Skeletal muscle cell (primary cell): ENCODE measurements around the gene ALAS1.
"Not testable (repeated sequence)": the region's sequence is repeated elsewhere in the genome, so short reads cannot be mapped to it uniquely, and the experiment has no call there.

Experiments used
- DNase-seq: peaks from one replicate; pipeline ENCODE4 v3.0.0-alpha.2; 2010; ENCODE audit warnings: low read depth
- H3K4me3 ChIP-seq: 2 replicates; pipeline ENCODE4 v1.5.1; 2011; ENCODE audit warnings: low read depth, mild to moderate bottlenecking, control low read depth, low read length, moderate library complexity

ALAS1 gene

DNA sequence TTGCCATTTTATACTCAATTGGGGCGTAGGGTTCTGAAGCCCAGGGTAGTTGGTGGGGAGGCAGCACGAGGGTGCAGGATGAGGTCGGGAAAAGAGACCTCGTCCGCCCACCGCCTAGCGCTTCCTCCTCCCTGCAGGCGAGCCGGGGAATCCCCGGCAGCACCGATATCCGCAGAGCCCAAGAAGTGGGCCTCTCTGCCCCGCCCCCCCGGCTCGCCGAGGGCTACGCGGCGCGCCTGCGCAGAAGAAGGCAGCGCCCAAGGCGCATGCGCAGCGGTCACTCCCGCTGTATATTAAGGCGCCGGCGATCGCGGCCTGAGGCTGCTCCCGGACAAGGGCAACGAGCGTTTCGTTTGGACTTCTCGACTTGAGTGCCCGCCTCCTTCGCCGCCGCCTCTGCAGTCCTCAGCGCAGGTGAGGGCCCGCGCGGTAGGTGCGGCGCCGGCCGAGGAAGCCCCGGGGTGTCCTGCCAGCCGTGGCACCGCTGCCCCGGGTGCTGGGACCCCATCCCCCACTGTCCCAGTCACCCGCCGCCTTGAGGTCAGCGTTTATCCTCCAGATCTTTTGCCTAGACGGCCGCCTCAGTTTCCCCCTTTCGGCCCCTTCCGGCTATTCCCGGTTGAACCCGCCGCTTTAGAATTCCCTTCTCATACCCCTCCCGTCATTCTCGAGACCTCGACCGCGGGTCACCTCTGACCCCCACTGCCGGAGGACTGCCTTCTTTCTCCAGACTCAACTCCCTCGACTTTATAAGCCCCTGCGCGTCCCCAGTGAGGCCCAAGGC is at the start of gene ALAS1:
Gene ALAS1 (plus strand): TSS at position 319 of the 784 bp plus-strand sequence. CDS start 1,082 bp downstream, outside the sequence.
- peak within 1 kb of the TSS; percentile 86 for H3K4me3 ChIP-seq
- DNase-seq: peak; percentile 46

DNA sequence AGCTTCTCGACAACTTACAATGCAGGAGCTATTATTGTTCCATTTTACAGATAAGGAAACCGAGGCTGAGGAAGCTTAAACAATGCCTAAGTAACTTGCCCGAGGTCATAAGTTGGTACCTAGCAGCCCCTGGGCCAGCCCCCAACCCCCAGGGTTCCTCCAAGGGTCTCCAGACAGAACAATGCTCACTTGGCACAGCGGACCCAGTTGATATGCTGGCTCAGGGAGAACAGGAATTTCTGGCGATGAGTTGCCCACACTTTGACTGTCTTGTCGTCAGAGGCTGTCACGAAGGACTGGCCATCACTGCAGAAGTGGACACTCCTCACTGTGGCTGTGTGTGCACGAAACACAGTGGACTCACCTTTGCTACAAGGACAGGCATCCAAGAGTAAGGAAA is 48.9 kb upstream of the ALAS1 start:
- H3K4me3 ChIP-seq: no peak overlapping the region
- DNase-seq: no peak

DNA sequence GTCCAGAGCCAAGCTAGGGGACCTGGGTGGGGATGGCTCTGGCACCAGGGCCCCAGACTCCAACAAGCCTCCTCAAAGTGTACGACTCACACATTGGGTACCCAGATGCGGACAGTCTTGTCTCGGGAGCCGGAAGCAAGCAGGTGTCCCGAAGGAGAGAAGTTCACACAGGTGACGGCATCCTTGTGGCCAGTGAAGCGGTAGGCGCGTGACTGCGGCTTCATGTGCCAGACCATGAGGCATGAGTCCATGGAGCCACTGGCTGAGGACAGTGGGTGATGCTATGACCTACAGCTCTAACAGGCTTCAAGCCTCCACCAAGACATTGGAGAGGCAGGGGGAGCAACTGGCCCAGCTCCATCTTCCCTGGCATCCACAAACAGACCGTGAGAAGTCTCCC is 48.2 kb upstream of the ALAS1 start:
- DNase-seq: no peak
- H3K4me3 ChIP-seq: no peak overlapping the region

DNA sequence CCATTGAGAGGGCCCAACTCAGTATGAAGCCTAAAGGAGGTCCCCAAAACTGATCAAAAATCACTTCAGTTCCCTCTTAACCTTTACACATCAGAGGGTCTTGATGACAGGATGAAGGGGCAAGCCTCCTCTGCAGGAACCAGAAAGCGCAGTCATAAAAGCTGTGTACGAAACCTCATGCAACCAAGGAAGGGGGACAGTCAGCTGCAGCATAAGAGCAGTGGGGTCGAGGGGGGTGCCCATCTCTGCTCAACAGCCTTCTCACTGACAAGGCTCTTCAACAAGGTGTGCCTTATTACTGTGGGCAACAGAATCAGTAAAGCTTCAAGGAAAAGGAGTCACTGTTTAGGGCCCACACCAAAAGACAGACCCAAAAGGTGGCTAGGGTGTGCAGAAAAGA is 47.6 kb upstream of the ALAS1 start:
- DNase-seq: no peak
- H3K4me3 ChIP-seq: no peak overlapping the region

DNA sequence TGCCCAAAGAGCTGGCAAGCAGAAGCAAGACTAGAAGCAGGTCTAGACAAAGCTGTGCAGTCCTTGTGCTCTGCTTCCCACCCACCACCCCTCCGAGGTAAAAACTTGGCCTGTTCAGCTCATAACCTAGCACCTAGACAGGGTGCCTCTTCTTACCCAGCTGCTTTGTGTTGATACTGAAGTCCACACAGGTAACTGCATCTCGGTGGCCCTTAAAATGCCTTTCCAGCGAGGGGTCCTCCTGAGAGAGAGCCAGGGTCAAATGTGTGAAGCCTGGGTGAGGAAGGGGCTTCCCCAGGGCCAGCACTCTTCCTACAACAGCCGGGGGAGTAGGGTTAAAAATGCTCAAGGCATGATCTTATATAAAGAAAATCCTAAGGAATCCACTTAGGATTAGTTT is 47.1 kb upstream of the ALAS1 start:
- no peak overlapping the region for H3K4me3 ChIP-seq
- no peak for DNase-seq

DNA sequence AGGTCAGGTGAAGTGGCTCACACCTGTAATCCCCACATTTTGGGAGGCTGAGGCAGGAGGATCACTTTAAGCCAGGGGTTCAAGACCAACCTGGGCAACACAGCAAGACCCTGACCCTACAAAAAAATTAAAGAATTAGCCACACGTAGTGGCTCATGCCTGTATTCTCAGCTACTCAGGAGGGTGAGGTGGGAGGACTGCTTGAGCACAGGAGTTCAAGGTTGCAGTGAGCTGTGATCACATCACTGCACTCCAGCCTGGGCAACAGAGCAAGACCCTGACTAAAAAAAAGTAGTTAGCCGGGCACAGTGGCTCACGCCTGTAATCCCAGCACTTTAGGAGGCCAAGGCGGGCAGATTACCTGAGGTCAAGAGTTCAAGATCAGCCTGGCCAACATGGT is 46.0 kb upstream of the ALAS1 start:
- not testable (repeated sequence) for H3K4me3 ChIP-seq, DNase-seq

DNA sequence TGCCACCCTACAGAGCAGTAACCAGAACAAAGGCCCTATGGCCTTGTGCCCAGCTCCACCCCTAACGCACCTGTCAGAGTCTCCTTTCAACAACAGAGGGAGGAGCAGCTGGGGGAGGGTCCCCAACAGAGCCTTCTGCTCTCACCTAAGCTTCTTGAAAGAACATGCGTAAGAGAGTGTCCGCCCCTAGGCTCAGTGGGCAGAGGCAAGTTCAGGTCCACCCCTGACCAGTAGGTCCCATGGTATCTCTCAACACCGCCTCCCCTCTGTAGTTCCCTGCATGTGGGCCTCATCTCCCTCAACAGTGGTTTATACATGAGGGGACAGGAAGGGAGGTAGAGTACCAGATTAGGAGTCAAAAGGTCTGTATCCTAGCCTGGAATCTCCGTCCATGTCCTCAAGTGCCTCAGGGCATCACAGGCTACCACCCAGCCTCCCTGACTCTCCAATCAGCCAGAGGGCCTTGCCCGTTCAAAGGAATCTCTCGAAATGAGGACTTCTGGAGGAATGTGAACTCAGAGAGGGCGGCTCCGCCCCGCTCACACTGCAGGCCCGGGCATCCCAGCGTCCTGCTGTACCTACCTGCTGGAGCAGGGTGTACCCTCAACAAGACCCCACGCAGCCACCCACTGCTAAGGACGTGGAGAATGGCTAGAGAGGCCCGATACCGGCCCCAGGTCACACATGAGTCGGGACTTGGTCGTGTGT is 44.4 kb upstream of the ALAS1 start:
- peak overlapping the region; percentile 86 for H3K4me3 ChIP-seq
- no peak for DNase-seq

DNA sequence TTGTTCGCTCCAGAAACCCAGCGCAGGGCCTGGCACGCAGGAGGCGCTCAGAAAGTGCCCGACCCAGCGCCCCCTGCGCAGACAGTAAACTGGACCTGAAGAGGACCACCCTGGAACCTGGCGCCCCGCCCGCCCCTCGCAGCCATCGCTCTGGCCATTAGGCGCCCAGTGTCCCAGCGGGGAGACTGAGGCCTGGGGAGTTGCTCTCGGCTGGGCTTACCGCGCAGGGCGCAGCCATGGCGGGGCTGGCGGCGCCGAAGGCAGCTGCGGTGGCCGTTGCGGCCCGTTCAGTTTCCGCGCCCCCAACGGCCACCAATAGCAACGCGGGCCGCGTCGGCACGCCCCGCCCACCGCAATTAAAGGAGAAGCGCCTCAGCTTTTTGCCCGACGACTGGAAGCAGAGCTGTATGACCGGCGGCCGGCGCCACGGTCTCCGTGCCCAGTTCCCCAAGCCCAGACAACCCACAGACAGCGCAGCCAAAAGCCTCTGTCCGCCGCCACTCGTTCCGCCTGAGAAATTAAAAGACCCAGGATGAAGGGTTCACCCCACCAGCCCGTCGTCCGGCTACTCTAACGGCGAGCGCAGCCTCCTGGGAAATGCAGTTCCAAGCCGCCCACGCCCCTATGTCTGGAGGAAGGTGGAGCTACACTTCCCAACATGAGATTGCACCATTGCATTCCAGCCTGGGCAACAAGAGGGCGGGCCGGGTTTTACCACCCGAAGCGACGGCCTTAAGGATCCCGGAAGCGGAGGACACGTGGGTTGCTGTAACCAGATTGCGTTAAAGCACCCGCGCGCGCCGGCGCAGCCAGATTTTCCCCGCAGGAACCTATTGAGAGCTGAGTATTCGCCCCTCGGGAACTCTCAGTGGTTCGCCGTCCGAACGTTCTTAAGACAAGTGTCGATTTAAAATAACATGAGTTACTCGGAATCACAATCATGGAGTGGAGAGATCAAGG is 43.5 kb upstream of the ALAS1 start, which contains the start of gene POC1A:
Gene POC1A (minus strand): TSS at position 289 of the 960 bp plus-strand sequence. CDS start 51 bp downstream, at position 238.
- DNase-seq: peak; percentile 92
- peak within 1 kb of the TSS; percentile 86 for H3K4me3 ChIP-seq

DNA sequence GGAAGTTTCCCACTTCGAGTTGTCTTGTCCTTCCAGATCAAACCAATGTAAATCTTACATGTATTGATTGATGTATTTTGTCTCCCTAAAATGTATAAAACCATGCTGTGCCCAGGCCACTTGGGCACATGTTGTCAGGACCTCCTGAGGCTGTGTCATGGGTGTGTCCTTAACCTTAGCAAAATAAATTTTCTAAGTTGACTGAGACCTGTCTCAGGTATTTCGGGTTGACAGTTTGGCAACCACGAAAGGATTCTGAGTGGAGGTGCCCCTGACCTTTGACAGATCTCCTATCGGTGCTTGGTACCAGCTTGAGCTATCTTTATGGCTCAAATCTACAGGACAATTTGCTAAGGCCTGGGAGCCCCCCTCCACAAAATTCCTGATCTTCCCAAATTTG is 42.0 kb upstream of the ALAS1 start:
- no peak overlapping the region for H3K4me3 ChIP-seq
- DNase-seq: no peak

DNA sequence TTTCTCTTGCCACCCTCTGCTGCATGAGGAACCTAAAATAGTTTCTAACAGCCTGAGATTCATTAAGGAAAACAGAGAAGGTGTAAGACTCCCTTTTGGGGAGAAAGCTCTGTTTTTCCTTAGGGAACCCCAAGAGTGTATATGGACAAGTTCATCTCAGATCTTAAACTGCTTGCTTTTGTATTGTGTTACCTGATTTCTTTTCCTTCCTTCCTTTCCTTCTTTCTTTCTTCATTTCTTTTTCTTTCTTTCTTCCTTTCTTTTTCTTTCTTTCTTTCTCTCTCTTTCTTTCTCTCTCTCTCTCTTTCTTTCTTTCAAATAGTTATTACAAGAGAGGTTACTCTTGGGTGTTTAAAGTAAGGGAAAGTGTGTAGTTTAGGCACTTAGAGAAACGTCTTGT is 38.5 kb upstream of the ALAS1 start:
- DNase-seq: no peak
- no peak overlapping the region for H3K4me3 ChIP-seq

DNA sequence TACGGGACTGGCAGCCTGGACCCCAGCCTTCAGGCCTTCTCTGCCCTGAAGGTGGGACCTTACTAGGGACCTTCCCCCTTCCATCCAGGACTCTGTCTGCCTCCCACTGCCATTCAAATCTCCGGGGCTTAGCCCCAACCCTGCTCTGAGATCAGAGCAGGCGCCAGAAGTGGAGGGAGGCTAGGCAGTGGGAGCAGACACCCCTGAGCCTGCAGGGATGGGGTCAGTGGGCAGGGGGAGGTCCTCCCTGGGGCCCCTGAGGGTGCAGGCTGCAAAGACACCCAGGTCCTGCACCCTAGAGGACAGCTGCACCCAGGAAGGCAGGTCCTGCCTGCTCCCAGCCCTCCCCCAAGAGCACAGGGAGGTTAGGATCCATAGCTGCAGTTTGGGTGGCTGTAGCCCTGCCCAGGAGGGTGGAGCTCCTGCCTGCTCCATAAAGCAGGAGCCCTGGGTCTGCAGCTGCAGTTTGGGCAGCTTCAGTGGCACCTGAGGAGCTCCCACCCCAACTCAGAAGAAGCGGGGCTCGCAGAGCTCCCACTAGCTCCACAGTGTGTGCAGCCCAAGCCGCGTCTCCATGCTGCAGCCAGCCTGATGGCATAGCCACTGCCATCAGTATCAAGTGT is 35.6 kb upstream of the ALAS1 start:
- no peak overlapping the region for H3K4me3 ChIP-seq
- DNase-seq: no peak

DNA sequence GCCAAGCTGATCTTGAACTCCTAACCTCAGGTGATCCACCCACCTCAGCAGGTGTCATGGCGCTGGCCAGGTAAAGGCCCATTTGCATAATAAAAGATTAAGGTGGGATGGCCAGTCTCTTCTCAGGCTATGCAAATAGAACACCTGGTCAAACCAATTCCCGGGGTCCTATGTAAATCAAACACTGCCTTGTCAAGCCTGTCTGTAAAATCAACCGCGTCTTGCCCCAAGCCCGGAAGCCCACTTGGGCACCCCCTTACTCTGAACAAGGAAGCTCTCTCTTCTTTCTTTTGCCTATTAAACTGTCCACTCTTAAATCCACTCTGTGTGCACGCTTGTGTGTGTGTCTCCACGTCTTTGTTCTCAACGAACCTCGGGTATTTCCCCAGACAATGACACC is 30.7 kb upstream of the ALAS1 start:
- DNase-seq: no peak
- H3K4me3 ChIP-seq: no peak overlapping the region

DNA sequence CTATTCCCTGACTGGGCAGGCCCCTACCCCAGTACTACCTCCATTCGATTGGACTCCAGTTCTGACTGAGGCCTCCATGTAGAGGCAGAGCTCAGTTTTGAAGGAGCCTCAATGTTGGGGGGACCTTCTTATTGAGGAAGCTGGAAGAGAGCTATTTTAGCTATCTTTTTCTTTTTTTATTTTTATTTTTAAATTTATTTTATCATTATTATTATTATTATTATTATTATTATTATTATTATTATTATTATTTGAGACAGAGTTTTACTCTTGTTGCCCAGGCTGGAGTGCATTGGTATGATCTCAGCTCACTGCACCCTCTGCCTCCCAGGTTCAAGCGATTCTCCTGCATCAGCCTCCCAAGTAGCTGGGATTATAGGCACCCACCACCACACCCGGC is 27.7 kb upstream of the ALAS1 start:
- H3K4me3 ChIP-seq, DNase-seq: not testable (repeated sequence)

DNA sequence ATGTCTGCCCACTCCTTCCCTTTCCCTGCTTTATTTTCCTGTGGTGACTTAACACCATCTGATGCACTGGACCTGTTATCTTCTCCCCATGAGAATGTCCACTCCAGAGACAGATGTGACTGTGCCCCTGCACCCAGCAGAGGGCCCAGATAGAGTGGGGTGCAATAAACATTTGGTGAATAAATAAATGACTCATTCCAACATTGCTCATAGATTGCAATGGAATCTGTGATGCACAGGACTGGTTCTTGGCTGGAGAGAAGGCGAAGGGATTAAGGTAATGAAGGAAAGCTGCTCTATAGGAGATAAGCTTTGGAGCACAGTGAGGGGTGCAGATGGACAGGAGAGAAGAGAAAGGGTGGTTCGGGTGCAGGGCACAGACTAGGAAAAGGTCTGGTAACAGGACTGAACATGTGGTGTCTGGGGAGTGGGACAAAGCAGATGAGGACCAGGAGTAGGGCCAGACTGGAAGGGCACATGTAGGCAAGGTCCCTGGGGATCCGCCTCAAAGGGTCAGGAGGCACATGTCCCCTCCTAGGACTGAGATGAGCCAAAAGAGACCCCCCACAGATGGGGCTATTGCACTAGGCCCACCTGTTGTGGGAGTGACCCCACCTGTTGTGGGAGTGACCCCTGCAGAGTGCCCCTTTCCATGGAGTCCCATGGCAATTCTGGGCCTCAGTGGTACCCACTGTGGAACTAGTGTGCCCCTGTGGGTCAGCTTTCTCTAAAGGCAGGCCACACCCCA is 26.3 kb upstream of the ALAS1 start:
- H3K4me3 ChIP-seq: no peak overlapping the region
- no peak for DNase-seq

DNA sequence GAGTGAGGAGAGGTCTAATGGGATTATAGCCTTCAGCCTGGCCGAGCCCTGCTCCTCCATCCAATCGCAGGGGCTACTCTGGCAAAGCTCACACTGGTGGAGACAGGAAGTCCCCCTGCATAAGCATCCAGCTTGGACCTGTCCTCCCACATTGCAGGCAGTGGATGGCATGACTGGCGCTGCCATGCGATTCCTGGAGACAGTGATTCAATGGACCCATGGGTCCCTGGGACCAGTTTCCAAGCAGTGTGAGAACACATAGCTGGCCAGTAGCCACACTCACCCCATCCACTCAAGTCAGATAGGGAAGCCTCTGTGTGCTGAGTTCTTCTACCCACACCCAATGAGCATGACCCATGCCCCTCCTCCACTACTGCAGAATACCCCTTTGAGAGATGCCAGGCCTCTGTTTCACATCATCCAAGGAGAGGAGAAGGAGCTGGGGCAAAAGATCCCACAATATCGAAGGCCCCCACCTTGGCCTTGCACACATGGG is 25.6 kb upstream of the ALAS1 start:
- no peak overlapping the region for H3K4me3 ChIP-seq
- DNase-seq: no peak

DNA sequence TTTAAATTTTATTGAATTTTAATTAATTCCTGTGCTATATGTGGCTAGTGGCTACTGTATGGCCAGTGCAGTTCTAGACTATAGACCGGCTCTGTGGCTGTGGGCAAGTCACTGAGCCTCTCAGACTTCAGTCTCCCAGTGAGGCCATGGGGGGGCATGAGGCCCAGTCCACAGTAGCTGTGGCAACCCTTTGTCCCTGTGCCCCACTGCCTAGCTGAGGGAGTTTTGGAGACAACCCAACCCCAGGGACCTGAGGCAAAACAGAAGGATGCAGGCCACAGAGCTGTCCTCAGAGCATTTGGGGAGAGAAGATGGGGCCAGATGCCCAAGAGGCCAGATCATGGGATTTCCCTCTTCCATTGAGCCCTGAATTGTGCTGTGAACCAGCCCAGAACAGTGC is 24.9 kb upstream of the ALAS1 start:
- DNase-seq: no peak
- H3K4me3 ChIP-seq: no peak overlapping the region

DNA sequence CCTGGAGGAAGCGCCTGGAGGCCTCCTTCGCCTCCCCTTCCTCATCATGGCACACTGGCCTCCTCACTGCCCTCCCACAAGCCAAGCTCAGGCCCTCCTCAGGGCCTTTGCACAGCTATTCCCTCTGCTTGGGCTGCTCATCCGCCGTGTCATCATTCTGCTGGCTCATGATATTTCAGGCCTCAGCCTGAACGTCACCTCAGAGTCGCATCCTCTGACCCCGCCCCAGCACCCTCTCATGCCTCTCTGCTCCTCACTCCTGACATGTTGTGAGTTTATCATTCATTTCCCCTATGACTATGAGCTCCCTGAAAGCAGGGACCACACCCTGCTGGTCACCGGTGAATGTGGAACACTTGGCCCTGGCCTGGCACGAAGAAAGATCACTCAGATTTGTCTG is 23.1 kb upstream of the ALAS1 start:
- DNase-seq: no peak
- H3K4me3 ChIP-seq: no peak overlapping the region

DNA sequence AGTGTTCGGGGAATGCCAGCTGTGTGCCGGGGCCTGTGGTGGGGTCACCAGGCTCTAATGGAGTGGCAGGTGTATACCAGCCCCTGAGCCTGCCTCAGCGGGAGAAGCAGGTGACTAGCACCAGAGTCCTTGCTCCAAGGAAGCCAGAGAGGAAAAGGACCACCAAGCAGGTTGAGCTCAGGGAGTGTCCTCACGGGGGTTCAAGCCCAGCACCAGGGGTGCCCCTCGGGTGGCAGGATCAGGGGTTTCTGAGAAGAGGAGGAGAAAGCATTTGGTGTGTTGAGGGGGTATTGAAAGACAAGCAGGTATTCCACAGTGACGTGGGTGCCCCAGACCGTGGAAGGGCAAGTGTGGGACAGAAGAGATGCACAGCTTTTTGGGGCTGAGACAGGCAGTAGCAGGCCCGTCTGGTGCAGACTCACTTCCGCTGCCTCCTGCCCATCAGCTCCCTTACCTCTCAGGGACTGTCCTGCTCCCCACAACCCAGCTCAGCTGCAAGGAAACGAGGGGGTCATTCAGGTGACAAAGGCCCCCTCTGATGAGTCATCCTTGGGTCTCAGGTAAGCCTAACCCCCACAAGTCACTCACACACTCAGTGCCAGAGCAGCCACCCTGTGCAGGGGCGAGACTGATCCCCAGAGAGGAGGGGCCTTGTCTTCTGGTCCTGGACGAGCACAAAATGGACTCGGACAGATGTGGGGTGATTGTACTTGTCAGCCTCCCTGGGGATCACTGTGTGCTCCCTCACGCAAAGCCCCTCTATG is 22.4 kb upstream of the ALAS1 start:
- no peak overlapping the region for H3K4me3 ChIP-seq
- DNase-seq: no peak
